ENCODE results near the gene CCDC92. TPM values are rescaled to one million over a fixed set of nuclear protein-coding genes. Genes with fewer than 3 reads are reported as not detected.

The CCDC92 gene
- total and polyA plus RNA-seq, 2 of the 13 experiments (the other 11 are each of a cell fraction or from before 2014, with no cell fraction given) = 5.4 to 14.7 TPM

GRCh38 chr12:123895451-123895850, 77.2 kb downstream of the CCDC92 start (continued):
- TF ChIP-seq SNAPC4 (CRISPR knock-in tag; IDR thresholded peaks at IDR 0.05) = no peak

- Histone ChIP-seq H4K20me1 (ENCODE audit: insufficient read depth, low read length) (no peaks in the 10 kb centered on the region), H3K27ac (ENCODE audit: extremely low read length, insufficient read depth, low read length) (no peak overlapping the region), H3K27me3 (ENCODE audit: control insufficient read depth in 1 of 2, insufficient read depth in 2 of 2, low read length in 2 of 2) (peaks cover 12 to 66% of the 10 kb centered on the region in 2 experiments), H3K79me2 (ENCODE audit: insufficient read depth, low read length) (no peaks in the 10 kb centered on the region), H3K4me2 (ENCODE audit: low read depth, low read length) (no peak overlapping the region), H3K9me3 (ENCODE audit: low read length) (no peaks in the 10 kb centered on the region), H3K9ac (ENCODE audit: insufficient read depth, low read depth, low read length) (no peak overlapping the region), H2AFZ (ENCODE audit: low read length) (no peak overlapping the region), H3K4me3 (replicated peaks in 1 of 3; ENCODE audit: insufficient read depth in 1 of 3, low read depth in 2 of 3, low read length in 3 of 3) (no peak overlapping the region), H3K4me1 (ENCODE audit: insufficient read depth, low read length) (peaks cover 24% of the 10 kb centered on the region), H3K36me3 (replicated peaks in 1 of 2; ENCODE audit: control insufficient read depth in 1 of 2, insufficient read depth in 2 of 2, low read length in 2 of 2) (no peaks in the 10 kb centered on the region)
- ATAC-seq (no peak), FAIRE-seq (no peak), DNase-seq (ENCODE audit: low spot score) (peak; percentile 43)
- WGBS (ENCODE audit: low lambda C conversion rate) = 0% methylated on average over 4 of the region's 4 CpGs
- BruUV-seq (replicated peaks) = no TSS peak
- CTCF ChIA-PET (ENCODE audit: low intra/inter-chr PET ratio, low total read pairs) = no interaction called here
- intact Hi-C loops (cut with micrococcal nuclease; ENCODE audit: unreplicated experiment) = no loop called here
- in situ Hi-C loops (cut with HindIII; ENCODE audit: extremely low pct_ligation_motif_present, low pct_unique_long_range_greater_than_20kb) = no loop called here
- POLR2A ChIA-PET = no interaction called here
- TF ChIP-seq ARID5B (CRISPR knock-in tag; IDR thresholded peaks at IDR 0.05) (peak; percentile 15; the same call in 1 of the 2 replicates), GPBP1L1 (CRISPR knock-in tag; IDR thresholded peaks at IDR 0.05) (no peak), ZNF275 (CRISPR knock-in tag; IDR thresholded peaks at IDR 0.05; ENCODE audit: borderline replicate concordance) (no peak), ATF7 (IDR thresholded peaks at IDR 0.05) (no peak), ATF7 (CRISPR knock-in tag; IDR thresholded peaks at IDR 0.05) (no peak), ZNF12 (CRISPR knock-in tag; IDR thresholded peaks at IDR 0.05) (peak; percentile 89), MXD3 (CRISPR knock-in tag; IDR thresholded peaks at IDR 0.05) (no peak)
These were observed 77.7 kb downstream of the CCDC92 start for GRCh38 chr12:123894823-123895345.

Measured in HepG2 (cell line).